H1 (cell line): ENCODE data around the gene DMBT1. TPM values are rescaled to one million over a fixed set of nuclear protein-coding genes. Genes with fewer than 3 reads are reported as not detected.

Experiments
- CTCF ChIA-PET: fragments of 300-600 bp; sonication (Branson Sonifier 250); formaldehyde crosslinking; loops from one replicate; lab custom pipeline; 2021; ENCODE audit not compliant: partially characterized antibody; lab: Charles Lee
- POLR2A ChIA-PET: fragments of 300-600 bp; sonication (Branson Sonifier 250); formaldehyde crosslinking; loops from one replicate; lab custom pipeline; 2021; ENCODE audit warnings: inconsistent platforms; ENCODE audit not compliant: partially characterized antibody; lab: Charles Lee
- DNase-seq, 2 experiments: peaks; one replicate each; pipeline versions ENCODE4 v3.0.0 to v3.0.0-alpha.2; 2010 to 2022; ENCODE audit warnings: low spot score in 2 of 2, low read depth in 1 of 2, mixed read lengths in 1 of 2
- FAIRE-seq: peaks from 2 replicates; lab custom pipeline; 2011; peaks lifted over from hg19 to GRCh38; lab: Jason Lieb, UNC
- H2AFZ ChIP-seq: 2 replicates; pipeline ENCODE4 v1.8.1; 2012; ENCODE audit warnings: low read length, inconsistent platforms
- H2AK5ac ChIP-seq: 2 replicates; pipeline ENCODE4 v1.6.1; 2013; ENCODE audit warnings: low read depth, low read length
- H2BK120ac ChIP-seq: replicated peaks from 2 replicates; pipeline ENCODE3; 2013; ENCODE audit warnings: low read depth, low read length, inconsistent platforms
- H2BK12ac ChIP-seq: 2 replicates; pipeline ENCODE4 v1.6.1; 2013; ENCODE audit warnings: low read depth, low read length
- H2BK15ac ChIP-seq: 2 replicates; pipeline ENCODE4 v1.6.1; 2013; ENCODE audit warnings: low read length
- H2BK20ac ChIP-seq: 2 replicates; pipeline ENCODE4 v1.6.1; 2013; ENCODE audit warnings: low read length
- H2BK5ac ChIP-seq: 2 replicates; pipeline ENCODE4 v1.6.1; 2013; ENCODE audit warnings: low read depth, low read length
- H3K14ac ChIP-seq: 2 replicates; pipeline ENCODE4 v1.6.1; 2013; ENCODE audit warnings: inconsistent platforms; ENCODE audit not compliant: insufficient read length
- H3K18ac ChIP-seq: 2 replicates; pipeline ENCODE4 v1.6.1; 2013; ENCODE audit warnings: low read length; ENCODE audit errors: extremely low read depth
- H3K23ac ChIP-seq: 2 replicates; pipeline ENCODE4 v1.6.1; 2013; ENCODE audit warnings: inconsistent platforms; ENCODE audit not compliant: insufficient read length
- H3K23me2 ChIP-seq: 2 replicates; pipeline ENCODE4 v1.6.1; 2013; ENCODE audit warnings: low read depth, low read length
- H3K27ac ChIP-seq: 2 replicates; pipeline ENCODE4 v1.6.1; 2011; ENCODE audit warnings: low read depth, low read length, inconsistent platforms
- H3K27me3 ChIP-seq, 4 experiments: replicated peaks in 1 of 4; 1 replicate in 1 of 4; 2 replicates in 3 of 4; pipeline versions ENCODE4 v1.6.1 to v1.8.1; 2011 to 2013; ENCODE audit warnings: low read length in 3 of 4, mild to moderate bottlenecking in 3 of 4, inconsistent platforms in 2 of 4, mixed read lengths in 2 of 4, moderate library complexity in 1 of 4; ENCODE audit not compliant: control insufficient read depth in 3 of 4, insufficient read depth in 3 of 4; ENCODE audit errors: extremely low read depth in 1 of 4
- H3K36me3 ChIP-seq, 4 experiments: 2 replicates each; pipeline versions ENCODE4 v1.6.1 to v1.8.1; 2011 to 2013; ENCODE audit warnings: mild to moderate bottlenecking in 4 of 4, low read length in 3 of 4, moderate library complexity in 2 of 4, control low read depth in 1 of 4, inconsistent platforms in 1 of 4; ENCODE audit not compliant: insufficient read depth in 4 of 4, control insufficient read depth in 2 of 4
- H3K4ac ChIP-seq: replicated peaks from 2 replicates; pipeline ENCODE3; 2013; ENCODE audit warnings: low read length, low read depth, mixed read lengths, inconsistent platforms; ENCODE audit not compliant: insufficient read length
- H3K4me1 ChIP-seq, 4 experiments: replicated peaks in 1 of 4; 1 replicate in 1 of 4; 2 replicates in 3 of 4; pipeline versions ENCODE4 v1.6.1 to v1.8.1; 2011 to 2013; ENCODE audit warnings: low read length in 3 of 4, inconsistent platforms in 2 of 4, mixed read lengths in 1 of 4; ENCODE audit not compliant: insufficient read depth in 4 of 4, control insufficient read depth in 3 of 4
- H3K4me2 ChIP-seq, 2 experiments: 2 replicates each; pipeline versions ENCODE4 v1.6.1 to v1.8.1; 2011 to 2013; ENCODE audit warnings: low read depth in 2 of 2, low read length in 2 of 2, control low read depth in 1 of 2, inconsistent platforms in 1 of 2, mild to moderate bottlenecking in 1 of 2; ENCODE audit not compliant: insufficient read depth in 1 of 2
- H3K4me3 ChIP-seq, 4 experiments: fragments of 200-600, 300-600 bp in 1 of 4; sonication (generic), shearing (Covaris generic), sonication (Bioruptor Twin) in 1 of 4; 2 replicates each; pipeline versions ENCODE4 v1.5.1 to v1.8.1; 2011 to 2016; ENCODE audit warnings: low read length in 4 of 4, low read depth in 3 of 4, control low read depth in 2 of 4, inconsistent platforms in 2 of 4, mild to moderate bottlenecking in 2 of 4, mixed read lengths in 1 of 4, moderate library complexity in 1 of 4; ENCODE audit not compliant: insufficient read depth in 2 of 4; ENCODE audit errors: extremely low read depth in 1 of 4
- H3K56ac ChIP-seq: replicated peaks from 2 replicates; pipeline ENCODE3; 2013; ENCODE audit warnings: low read depth, mild to moderate bottlenecking, mixed read lengths, low read length, inconsistent platforms; ENCODE audit not compliant: insufficient read length
- H3K79me1 ChIP-seq: 2 replicates; pipeline ENCODE4 v1.6.1; 2013; ENCODE audit warnings: low read depth, low read length, control low read depth
- H3K79me2 ChIP-seq, 2 experiments: 2 replicates each; pipeline versions ENCODE4 v1.6.1 to v1.8.1; 2012 to 2013; ENCODE audit warnings: low read length in 2 of 2, mild to moderate bottlenecking in 2 of 2, inconsistent platforms in 1 of 2; ENCODE audit not compliant: insufficient read depth in 2 of 2, control insufficient read depth in 1 of 2
- H3K9ac ChIP-seq, 4 experiments: replicated peaks in 1 of 4; 1 replicate in 1 of 4; 2 replicates in 3 of 4; pipeline versions ENCODE4 v1.6.1 to v1.8.1; 2011 to 2013; ENCODE audit warnings: low read depth in 3 of 4, low read length in 3 of 4, control low read depth in 2 of 4, mild to moderate bottlenecking in 2 of 4, moderate library complexity in 2 of 4, inconsistent platforms in 1 of 4; ENCODE audit errors: extremely low read depth in 1 of 4
- H3K9me3 ChIP-seq, 2 experiments: 2 replicates each; pipeline versions ENCODE4 v1.6.1 to v1.8.1; 2012 to 2013; ENCODE audit warnings: mild to moderate bottlenecking in 2 of 2, moderate library complexity in 2 of 2, control low read depth in 1 of 2, inconsistent platforms in 1 of 2, low read depth in 1 of 2, low read length in 1 of 2, mixed read lengths in 1 of 2; ENCODE audit not compliant: insufficient read depth in 2 of 2
- H4K20me1 ChIP-seq, 2 experiments: replicated peaks in 1 of 2; 2 replicates each; pipeline versions ENCODE3 to v1.8.1; 2011 to 2013; ENCODE audit warnings: inconsistent platforms in 2 of 2, low read length in 2 of 2, mild to moderate bottlenecking in 1 of 2; ENCODE audit not compliant: insufficient read depth in 2 of 2, control insufficient read depth in 1 of 2
- H4K5ac ChIP-seq: 2 replicates; pipeline ENCODE4 v1.6.1; 2013; ENCODE audit warnings: low read length, low read depth, mixed read lengths, inconsistent platforms; ENCODE audit not compliant: insufficient read length
- H4K8ac ChIP-seq: 2 replicates; pipeline ENCODE4 v1.8.0; 2013; ENCODE audit warnings: mild to moderate bottlenecking, moderate library complexity, low read length, inconsistent platforms; ENCODE audit not compliant: insufficient read depth; ENCODE audit errors: extremely low read depth
- H4K91ac ChIP-seq: replicated peaks from 2 replicates; pipeline ENCODE3; 2013; ENCODE audit warnings: low read length, mixed read lengths, inconsistent platforms; ENCODE audit not compliant: insufficient read length
- ASH2L ChIP-seq: fragments of 200-600, 300-600 bp; sonication (generic); IDR thresholded peaks from one replicate; pipeline ENCODE4 v1.7.1; 2017; ENCODE audit warnings: low read length
- BRCA1 ChIP-seq: IDR thresholded peaks from 2 replicates; pipeline ENCODE4 v1.6.1; 2012; ENCODE audit warnings: low read depth, low read length, improper control_type of control experiment
- EP300 ChIP-seq, 2 experiments: IDR thresholded peaks; 1 replicate in 1 of 2; 2 replicates in 1 of 2; pipeline ENCODE4 v1.6.1; 2011 to 2012; ENCODE audit warnings: low read depth in 2 of 2, low read length in 2 of 2, mild to moderate bottlenecking in 2 of 2, borderline replicate concordance in 1 of 2, inconsistent platforms in 1 of 2, moderate library complexity in 1 of 2
- FOSL1 ChIP-seq: IDR thresholded peaks from 2 replicates; pipeline ENCODE4 v1.6.1; 2011; ENCODE audit warnings: mild to moderate bottlenecking, low read depth, low read length, moderate library complexity; ENCODE audit not compliant: insufficient read depth
- GABPA ChIP-seq: IDR thresholded peaks from 2 replicates; pipeline ENCODE4 v1.6.1; 2011; ENCODE audit warnings: mild to moderate bottlenecking, low read length, moderate library complexity, borderline replicate concordance; ENCODE audit not compliant: insufficient read depth
- HDAC6 ChIP-seq: IDR thresholded peaks from one replicate; pipeline ENCODE4 v1.7.1; 2012; ENCODE audit warnings: low read depth, mild to moderate bottlenecking, inconsistent platforms, low read length, moderate library complexity
- KDM1A ChIP-seq: fragments of 200-600, 300-600 bp; sonication (generic); IDR thresholded peaks from 2 replicates; pipeline ENCODE4 v1.7.1; 2016; ENCODE audit warnings: mild to moderate bottlenecking, low read length, borderline replicate concordance
- KDM5A ChIP-seq: fragments of 200-600 bp; IDR thresholded peaks from 2 replicates; pipeline ENCODE4 v1.7.1; 2012; ENCODE audit warnings: mild to moderate bottlenecking, low read length, inconsistent platforms, mixed read lengths
- SIRT6 ChIP-seq: IDR thresholded peaks from one replicate; pipeline ENCODE4 v1.7.1; 2012; ENCODE audit warnings: low read length, inconsistent platforms
- YY1 ChIP-seq: IDR thresholded peaks from 2 replicates; pipeline ENCODE4 v1.6.1; 2011; ENCODE audit warnings: low read depth, mild to moderate bottlenecking, low read length
- WGBS, 2 experiments: shearing (Covaris generic) in 1 of 2; methylation state at CpG; one replicate each; pipeline versions ENCODE4 v1.1.6 to v1.1.7; 2013 to 2015; ENCODE audit warnings: low lambda C conversion rate in 2 of 2, mixed read lengths in 2 of 2, inconsistent platforms in 1 of 2, low coverage in 1 of 2, missing lambda C conversion rate in 1 of 2; ENCODE audit not compliant: insufficient replicate concordance in 2 of 2, insufficient coverage in 1 of 2, insufficient read length in 1 of 2; ENCODE audit errors: extremely low coverage in 1 of 2, missing lambda C conversion rate in 1 of 2; 5-methylcytosine and 5-hydroxymethylcytosine counted together
- polyA plus RNA-seq, 7 experiments: library from polyadenylated mRNA; depleted of rRNA in 3 of 7; stranded (reverse) in 5 of 7; unstranded in 2 of 7; fragments of >200 nt in 5 of 7; fragments of 200-250 nt in 2 of 7; gene quantifications; 1 replicate in 5 of 7; 2 replicates in 1 of 7; 4 replicates in 1 of 7; pipeline versions ENCODE4 v1.2.1 to v1.2.3, GENCODE V29; 2011 to 2013; ENCODE audit warnings: missing spikeins in 2 of 7, mixed read lengths in 2 of 7
- total RNA-seq: library from RNA; stranded (reverse); fragmentation: NEBNext Ultra II Directional; extraction: Animal tissue kit (Norgen Biotek cat#: 25700); gene quantifications from 2 replicates; pipeline ENCODE4 v1.2.1, GENCODE V29; 2021

Gene DMBT1
- total and polyA plus RNA-seq, 2 of the 8 experiments (the other 6 are each of a cell fraction or from before 2014, with no cell fraction given): 0.03 TPM; not detected in 1

- Histone ChIP-seq H3K36me3 (no peaks in the 10 kb centered on the region), H2BK15ac (no peak overlapping the region), H2BK20ac (no peak overlapping the region), H3K23me2 (no peaks in the 10 kb centered on the region), H3K4me2 (no peak overlapping the region), H3K79me2 (no peaks in the 10 kb centered on the region), H3K4me1 (no peaks in the 10 kb centered on the region), H2BK120ac (no peak overlapping the region), H4K20me1 (no peaks in the 10 kb centered on the region), H2AK5ac (no peak overlapping the region), H3K4me3 (no peak overlapping the region), H3K27me3 (no peaks in the 10 kb centered on the region; a peak in 1 of 7 replicates), H4K5ac (no peak overlapping the region), H3K23ac (no peak overlapping the region), H3K9me3 (no peaks in the 10 kb centered on the region), H3K18ac (no peak overlapping the region), H3K14ac (no peak overlapping the region), H2AFZ (no peak overlapping the region), H2BK5ac (no peak overlapping the region), H3K4ac (no peak overlapping the region), H3K27ac (no peak overlapping the region), H4K8ac (no peak overlapping the region), H3K79me1 (no peaks in the 10 kb centered on the region), H3K56ac (no peak overlapping the region), H4K91ac (no peak overlapping the region), H3K9ac (no peak overlapping the region), H2BK12ac (no peak overlapping the region)
- ChIA-PET POLR2A (no interaction called here), CTCF (interaction anchor here (0.8 to 2.4 kb wide), 10 partner anchors 9 to 242 kb away, joined by 3 to 9 read pairs (median 4); no protein-coding TSS in a partner anchor)
- WGBS, 2 experiments: 91% methylated on average over 16 of the region's 16 CpGs; no CpG with 5 or more reads in 1 of the 2 experiments
- TF ChIP-seq KDM1A: no peak
- no peak for TF ChIP-seq ASH2L
- TF ChIP-seq FOSL1: no peak
- TF ChIP-seq EP300 (IDR thresholded peaks at IDR 0.05; ENCODE audit: borderline replicate concordance in 1 of 2, low read depth in 2 of 2, low read length in 2 of 2): no peak
- TF ChIP-seq BRCA1: no peak
- no peak for TF ChIP-seq GABPA
- TF ChIP-seq YY1: no peak
- TF ChIP-seq HDAC6: no peak
- no peak for TF ChIP-seq KDM5A
- TF ChIP-seq SIRT6: no peak
- DNase-seq (no peak), FAIRE-seq (no peak)
Measured at GRCh38 chr10:122515588-122516231, 44.8 kb upstream of the DMBT1 start.
